Stimulated activated CD4-positive, alpha-beta T cell treated with anti-CD3 and anti-CD28 coated beads, TNF-alpha, amount 100 ng/mL, for 1 hour (primary cell): ENCODE data around the gene TYMS.
"Not testable (repeated sequence)": the region's sequence is repeated elsewhere in the genome, so short reads cannot be mapped to it uniquely, and the experiment has no call there.

ENCODE experiments used
- DNase-seq, 3 donors: peaks; one replicate each; pipeline ENCODE4 v3.0.0-alpha.2; 2020; ENCODE audit warnings: low read depth in 3 of 3, low spot score in 1 of 3

TYMS gene

GRCh38 chr18:676736-677135 is 19.3 kb downstream of the TYMS start:
- DNase-seq, result no peak

GRCh38 chr18:677145-677544 is 19.7 kb downstream of the TYMS start:
- no peak for DNase-seq

GRCh38 chr18:677951-678381 is 20.5 kb downstream of the TYMS start:
- DNase-seq, result no peak

- DNase-seq, result no peak
Measured at GRCh38 chr18:678482-679182, 21.2 kb downstream of the TYMS start.

- DNase-seq, result no peak
Measured at GRCh38 chr18:679516-679915, 22.1 kb downstream of the TYMS start.

GRCh38 chr18:680392-680791 is 22.9 kb downstream of the TYMS start:
- DNase-seq, result no peak

- DNase-seq, result no peak
Measured at GRCh38 chr18:681985-682384, 24.5 kb downstream of the TYMS start.

- not testable (repeated sequence) for DNase-seq
Measured at GRCh38 chr18:682416-682815, 25.0 kb downstream of the TYMS start.

- no peak for DNase-seq
Measured at GRCh38 chr18:682833-683232, 25.4 kb downstream of the TYMS start.

GRCh38 chr18:683531-683930 is 26.1 kb downstream of the TYMS start:
- no peak for DNase-seq

GRCh38 chr18:685438-685837 is 28.0 kb downstream of the TYMS start:
- no peak for DNase-seq

- no peak for DNase-seq
Measured at GRCh38 chr18:686339-687111, 29.1 kb downstream of the TYMS start.

- DNase-seq, result no peak
Measured at GRCh38 chr18:688323-688722, 30.9 kb downstream of the TYMS start.

GRCh38 chr18:692824-693223 is 35.4 kb downstream of the TYMS start:
- DNase-seq, result no peak

- DNase-seq, result no peak
Measured at GRCh38 chr18:693466-694187, 36.2 kb downstream of the TYMS start.

GRCh38 chr18:697012-697411 is 39.6 kb downstream of the TYMS start:
- DNase-seq, result no peak

GRCh38 chr18:697800-698199 is 40.3 kb downstream of the TYMS start:
- DNase-seq, result no peak

- no peak for DNase-seq
Measured at GRCh38 chr18:703213-703967, 45.9 kb downstream of the TYMS start.

- DNase-seq, result no peak
Measured at GRCh38 chr18:706405-706804, 49.0 kb downstream of the TYMS start.

GRCh38 chr18:708096-708495 is 50.6 kb downstream of the TYMS start:
- DNase-seq, result no peak

- DNase-seq, result no peak
Measured at GRCh38 chr18:709771-710170, 52.3 kb downstream of the TYMS start.
